ENCODE data around the gene TBC1D2. TPM values are rescaled to one million over a fixed set of nuclear protein-coding genes. Genes with fewer than 3 reads are reported as not detected.

The TBC1D2 gene
- total RNA-seq, 2 donors from 2014 or later, result 3.3 to 4.7 TPM

GRCh38 chr9:98241357-98242300 is 13.8 kb downstream of the TBC1D2 start:
- H3K4me1 ChIP-seq, result no peaks in the 10 kb centered on the region
- no peak overlapping the region for H3K4me3 ChIP-seq
- H3K9me3 ChIP-seq, result no peaks in the 10 kb centered on the region
- no peaks in the 10 kb centered on the region for H3K27me3 ChIP-seq
- no peak for DNase-seq
- intact Hi-C loops (cut with DNase I), result no loop called here
- H3K27ac ChIP-seq, result no peak overlapping the region
- no peak for ATAC-seq
- WGBS, 2 donors, result 81 to 85% methylated on average over 8 of the region's 8 CpGs
- TF ChIP-seq POLR2A (IDR thresholded peaks at IDR 0.05), result no peak
- no peak for TF ChIP-seq CTCF (IDR thresholded peaks at IDR 0.05)
- no peaks in the 10 kb centered on the region for H3K36me3 ChIP-seq (replicated peaks in 1 of 2; ENCODE audit: insufficient read depth in 1 of 2, low read depth in 2 of 2)

- H3K36me3 ChIP-seq (replicated peaks in 1 of 2; ENCODE audit: insufficient read depth in 1 of 2, low read depth in 2 of 2), result no peaks in the 10 kb centered on the region
- intact Hi-C loops (cut with DNase I), result no loop called here
- no peaks in the 10 kb centered on the region for H3K9me3 ChIP-seq
- no peak overlapping the region for H3K27ac ChIP-seq
- 88 to 89% methylated on average over 3 of the region's 3 CpGs for WGBS, 2 donors
- DNase-seq (no peak), ATAC-seq (no peak)
- no peaks in the 10 kb centered on the region for H3K27me3 ChIP-seq
- no peak overlapping the region for H3K4me3 ChIP-seq
- TF ChIP-seq CTCF (IDR thresholded peaks at IDR 0.05) (no peak), POLR2A (IDR thresholded peaks at IDR 0.05) (no peak)
- H3K4me1 ChIP-seq, result no peaks in the 10 kb centered on the region
These were observed 15.0 kb downstream of the TBC1D2 start for GRCh38 chr9:98240475-98240874.

- no peak overlapping the region for H3K27ac ChIP-seq
- WGBS, 2 donors, result 56 to 58% methylated on average over 8 of the region's 8 CpGs
- intact Hi-C loops (cut with DNase I), result no loop called here
- TF ChIP-seq POLR2A (IDR thresholded peaks at IDR 0.05) (no peak), CTCF (IDR thresholded peaks at IDR 0.05) (no peak)
- no peaks in the 10 kb centered on the region for H3K27me3 ChIP-seq
- H3K36me3 ChIP-seq (replicated peaks in 1 of 2; ENCODE audit: insufficient read depth in 1 of 2, low read depth in 2 of 2), result no peaks in the 10 kb centered on the region
- ATAC-seq (no peak), DNase-seq (no peak)
- no peaks in the 10 kb centered on the region for H3K9me3 ChIP-seq
- H3K4me3 ChIP-seq, result no peak overlapping the region
- H3K4me1 ChIP-seq, result no peaks in the 10 kb centered on the region
These were observed 18.5 kb downstream of the TBC1D2 start for GRCh38 chr9:98236901-98237487.

- ATAC-seq, result no peak
- intact Hi-C loops (cut with DNase I), result no loop called here
- Histone ChIP-seq H3K27me3 (no peaks in the 10 kb centered on the region), H3K27ac (no peak overlapping the region), H3K9me3 (no peaks in the 10 kb centered on the region), H3K4me1 (no peaks in the 10 kb centered on the region), H3K4me3 (no peak overlapping the region), H3K36me3 (replicated peaks in 1 of 2; ENCODE audit: insufficient read depth in 1 of 2, low read depth in 2 of 2) (no peaks in the 10 kb centered on the region)
- WGBS, 2 donors, result 82 to 85% methylated on average over 9 of the region's 9 CpGs
- TF ChIP-seq CTCF (IDR thresholded peaks at IDR 0.05), result no peak
- TF ChIP-seq POLR2A (IDR thresholded peaks at IDR 0.05), result no peak
- no peak for DNase-seq
These were observed 20.3 kb downstream of the TBC1D2 start for GRCh38 chr9:98235126-98235525.

All from body of pancreas (tissue), 4 donors.